ENCODE results near the gene NCCRP1. TPM values are rescaled to one million over a fixed set of nuclear protein-coding genes. Genes with fewer than 3 reads are reported as not detected.

Gene NCCRP1
- total and polyA plus RNA-seq, 10 donors: 0.12 to 1.7 (median 0.19) TPM; not detected in 5

- TF ChIP-seq CTCF (IDR thresholded peaks at IDR 0.05 in 8 of 11, conservative IDR thresholded peaks at IDR 0.05 in 3 of 11): no peak
- no peak for TF ChIP-seq POLR2AphosphoS5 (IDR thresholded peaks at IDR 0.05)
- no peak for TF ChIP-seq POLR2A (IDR thresholded peaks at IDR 0.05)
- H3K36me3 ChIP-seq: peaks cover 0 to 9% (median 0%) of the 10 kb centered on the region in 6 donors
- H3K4me3 ChIP-seq: no peak overlapping the region
- no peak for DNase-seq
- H3K4me1 ChIP-seq: peaks cover 0 to 35% (median 10%) of the 10 kb centered on the region in 6 donors
- no peaks in the 10 kb centered on the region for H3K27me3 ChIP-seq (replicated peaks in 1 of 7)
- H3K27ac ChIP-seq: no peak overlapping the region
- 92 to 95% (median 93%) methylated on average over 8 of the region's 8 CpGs for WGBS, 5 donors
- H3K9me3 ChIP-seq: no peaks in the 10 kb centered on the region
- intact Hi-C loops (cut with DNase I; ENCODE audit: low total_unique reads): no loop called here
These were observed 46.5 kb upstream of the NCCRP1 start for GRCh38 chr19:39150235-39150634.

GRCh38 chr19:39150807-39151600 lies 45.8 kb upstream of the NCCRP1 start:
- no peaks in the 10 kb centered on the region for H3K27me3 ChIP-seq (replicated peaks in 1 of 7)
- peaks cover 0 to 9% (median 0%) of the 10 kb centered on the region in 6 donors for H3K36me3 ChIP-seq
- no peak overlapping the region for H3K27ac ChIP-seq
- no peaks in the 10 kb centered on the region for H3K9me3 ChIP-seq
- TF ChIP-seq POLR2AphosphoS5 (IDR thresholded peaks at IDR 0.05): no peak
- no peak for TF ChIP-seq POLR2A (IDR thresholded peaks at IDR 0.05)
- TF ChIP-seq CTCF (IDR thresholded peaks at IDR 0.05 in 8 of 11, conservative IDR thresholded peaks at IDR 0.05 in 3 of 11): no peak
- H3K4me3 ChIP-seq: no peak overlapping the region
- intact Hi-C loops (cut with DNase I; ENCODE audit: low total_unique reads): no loop called here
- peak; percentile 74 for DNase-seq
- WGBS, 5 donors: 77 to 83% (median 79%) methylated on average over 26 of the region's 26 CpGs
- peaks cover 0 to 35% (median 4%) of the 10 kb centered on the region in 6 donors for H3K4me1 ChIP-seq

- no peak for DNase-seq
- H3K4me1 ChIP-seq: peaks cover 0 to 44% (median 11%) of the 10 kb centered on the region in 6 donors
- H3K9me3 ChIP-seq: no peaks in the 10 kb centered on the region
- H3K27ac ChIP-seq: no peak overlapping the region
- intact Hi-C loops (cut with DNase I; ENCODE audit: low total_unique reads): no loop called here
- peaks cover 0 to 9% (median 0%) of the 10 kb centered on the region in 6 donors for H3K36me3 ChIP-seq
- H3K27me3 ChIP-seq (replicated peaks in 1 of 7): no peaks in the 10 kb centered on the region
- TF ChIP-seq CTCF (IDR thresholded peaks at IDR 0.05 in 8 of 11, conservative IDR thresholded peaks at IDR 0.05 in 3 of 11) (no peak), POLR2AphosphoS5 (IDR thresholded peaks at IDR 0.05) (no peak), POLR2A (IDR thresholded peaks at IDR 0.05) (no peak)
- H3K4me3 ChIP-seq: no peak overlapping the region
- WGBS, 5 donors: 92 to 96% (median 94%) methylated on average over 10 of the region's 10 CpGs
These were observed 44.7 kb upstream of the NCCRP1 start for GRCh38 chr19:39152066-39152465.

- Histone ChIP-seq H3K4me1 (peaks cover 0 to 65% (median 20%) of the 10 kb centered on the region in 6 donors), H3K36me3 (peaks cover 0 to 14% (median 0%) of the 10 kb centered on the region in 6 donors), H3K27ac (no peak overlapping the region), H3K27me3 (replicated peaks in 1 of 7) (no peaks in the 10 kb centered on the region), H3K9me3 (no peaks in the 10 kb centered on the region), H3K4me3 (no peak overlapping the region)
- no peak for DNase-seq
- WGBS, 5 donors: 84 to 89% (median 86%) methylated on average over 13 of the region's 13 CpGs
- TF ChIP-seq POLR2A (IDR thresholded peaks at IDR 0.05) (no peak), CTCF (IDR thresholded peaks at IDR 0.05 in 8 of 11, conservative IDR thresholded peaks at IDR 0.05 in 3 of 11) (no peak), POLR2AphosphoS5 (IDR thresholded peaks at IDR 0.05) (no peak)
- intact Hi-C loops (cut with DNase I; ENCODE audit: low total_unique reads): no loop called here
These were observed 42.6 kb upstream of the NCCRP1 start for GRCh38 chr19:39154100-39154628.
